Posterior cingulate gyrus (tissue), 11 donors: Measurements from ENCODE around the gene PLEKHO2.

Experiments
- DNase-seq, 10 donors: peaks; one replicate each; pipeline versions ENCODE4 v3.0.0 to v3.0.0-alpha.2; 2020 to 2021; ENCODE audit warnings: mixed read lengths in 3 of 10
- intact Hi-C: fragments of 100-400 bp; cut with DNase I; formaldehyde crosslinking; loops from one replicate; pipeline ENCODE4 v1.15.1; 2023

Gene PLEKHO2

DNA sequence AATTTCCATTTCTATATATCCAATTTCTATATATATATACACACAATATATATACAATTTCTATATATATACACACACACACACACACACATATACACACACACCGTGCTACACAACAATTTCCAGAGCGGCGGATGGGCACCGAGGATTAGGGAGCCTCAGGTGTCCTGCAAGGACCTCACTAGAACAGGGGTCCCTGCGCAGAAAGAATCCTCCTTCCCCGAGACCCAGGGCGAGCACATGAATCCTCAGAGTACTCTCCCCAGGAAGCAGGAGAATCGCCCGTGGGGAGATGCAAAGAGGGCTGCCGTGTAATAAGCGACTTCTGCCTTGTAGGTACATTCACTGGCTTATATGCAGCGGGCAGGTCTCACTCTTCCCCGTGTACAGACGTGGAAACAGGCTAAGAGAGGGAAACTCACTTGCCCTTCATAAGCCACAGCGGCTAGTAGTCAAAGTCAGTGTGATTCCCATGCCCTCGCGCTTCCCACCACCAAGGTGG, 16.7 kb upstream of the PLEKHO2 start:
- intact Hi-C loops = loop anchor here (5.0 kb wide), 1 partner anchor 82 kb away; no protein-coding TSS in a partner anchor
- no peak for DNase-seq

- intact Hi-C loops = loop anchor here (5.0 kb wide), 1 partner anchor 82 kb away; no protein-coding TSS in a partner anchor
- DNase-seq = peak; percentile 64 to 97 (median 86)
Observed at GRCh38 chr15:64825431-64826294, 16.1 kb upstream of the PLEKHO2 start, which contains the start of gene PIF1. TSS of gene PIF1 (minus strand) at chr15:64825647. CDS start at chr15:64824335, 1,312 bp downstream.

- intact Hi-C loops = loop anchor here (5.0 kb wide), 1 partner anchor 78 kb away; no protein-coding TSS in a partner anchor
- no peak for DNase-seq
Observed at GRCh38 chr15:64828985-64829384, 12.7 kb upstream of the PLEKHO2 start.

DNA sequence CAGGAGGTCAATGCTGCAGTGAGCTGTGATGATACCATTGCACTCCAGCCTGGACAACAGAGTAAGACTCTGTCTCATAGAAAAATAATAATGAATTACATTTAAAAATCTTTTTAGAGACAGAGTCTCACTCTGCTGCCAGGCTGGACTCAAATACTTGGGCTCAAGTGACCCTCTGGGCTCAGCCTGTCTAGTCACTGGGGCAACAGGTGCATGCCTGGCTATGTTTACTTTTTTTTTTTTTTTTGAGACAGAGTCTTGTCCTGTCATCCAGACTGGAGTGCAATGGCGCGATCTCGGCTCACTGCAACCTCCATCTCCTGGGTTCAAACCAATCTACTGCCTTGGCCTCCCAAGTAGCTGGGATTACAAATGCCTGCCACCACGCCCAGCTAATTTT, 8.0 kb upstream of the PLEKHO2 start:
- intact Hi-C loops = no loop called here
- no peak for DNase-seq

DNA sequence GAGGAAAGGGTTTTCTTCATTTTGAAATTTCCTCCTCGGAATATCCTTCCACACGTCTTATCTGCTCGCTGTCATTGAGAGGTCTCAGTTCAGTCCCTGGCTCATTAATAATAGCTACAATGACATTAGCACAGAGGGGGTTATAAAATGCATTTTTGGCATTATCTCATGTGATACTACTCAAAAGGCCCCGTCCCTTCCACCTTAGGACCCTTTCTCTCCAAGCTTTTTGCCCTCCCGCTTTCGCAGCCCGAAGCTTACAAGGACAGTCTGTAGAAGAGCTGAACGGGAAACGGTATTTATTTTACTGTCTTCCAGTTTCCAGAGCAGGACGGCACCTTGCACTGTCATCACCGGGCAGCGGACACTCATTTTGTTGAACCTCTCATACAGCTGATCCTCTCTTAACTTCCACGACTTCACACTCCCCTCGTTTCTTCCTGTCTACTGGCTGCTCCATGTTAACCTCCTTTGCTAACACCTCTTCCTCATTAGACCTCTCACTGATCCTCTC, 5.6 kb upstream of the PLEKHO2 start:
- intact Hi-C loops = no loop called here
- peak in 1 of 10 donors; percentile 52 for DNase-seq

DNA sequence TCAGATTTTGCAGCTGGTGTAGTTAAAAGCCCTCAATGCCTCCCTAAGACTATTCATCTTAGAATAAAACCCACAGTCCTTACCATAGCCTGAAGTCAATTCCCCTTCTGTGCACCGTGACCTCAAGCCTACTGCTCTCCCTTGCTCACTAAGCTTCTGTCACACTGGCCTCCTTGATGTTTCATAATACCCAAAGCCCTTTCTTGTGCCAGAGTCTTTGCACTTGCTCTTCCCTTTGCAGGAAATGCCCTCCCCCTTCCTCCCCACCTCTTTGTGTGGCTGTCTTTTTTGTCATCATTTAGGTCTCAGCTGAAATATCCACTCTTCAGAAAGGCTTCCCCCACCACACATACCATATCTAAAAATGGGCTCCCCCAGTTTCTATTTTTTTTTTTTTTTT, 4.2 kb upstream of the PLEKHO2 start:
- no peak for DNase-seq
- intact Hi-C loops = no loop called here

GRCh38 chr15:64841060-64841343, 713 bp upstream of the PLEKHO2 start:
- intact Hi-C loops = loop anchor here (2.0 to 5.0 kb wide), 2 partner anchors 16 to 56 kb away; no protein-coding TSS in a partner anchor
- no peak for DNase-seq

GRCh38 chr15:64842096-64842939, 603 bp downstream of the PLEKHO2 start:
- intact Hi-C loops = loop anchor here (5.0 kb wide), 1 partner anchor 55 kb away; no protein-coding TSS in a partner anchor
- peak in 1 of 10 donors; percentile 44 for DNase-seq

- DNase-seq = peak in 1 of 10 donors; percentile 57
- intact Hi-C loops = loop anchor here (5.0 kb wide), 1 partner anchor 54 kb away; no protein-coding TSS in a partner anchor
Observed at GRCh38 chr15:64842986-64843561, 1.4 kb downstream of the PLEKHO2 start.

GRCh38 chr15:64843991-64844390, 2.3 kb downstream of the PLEKHO2 start:
- intact Hi-C loops = loop anchor here (5.0 kb wide), 1 partner anchor 53 kb away; no protein-coding TSS in a partner anchor
- DNase-seq = peak in 1 of 10 donors; percentile 59

DNA sequence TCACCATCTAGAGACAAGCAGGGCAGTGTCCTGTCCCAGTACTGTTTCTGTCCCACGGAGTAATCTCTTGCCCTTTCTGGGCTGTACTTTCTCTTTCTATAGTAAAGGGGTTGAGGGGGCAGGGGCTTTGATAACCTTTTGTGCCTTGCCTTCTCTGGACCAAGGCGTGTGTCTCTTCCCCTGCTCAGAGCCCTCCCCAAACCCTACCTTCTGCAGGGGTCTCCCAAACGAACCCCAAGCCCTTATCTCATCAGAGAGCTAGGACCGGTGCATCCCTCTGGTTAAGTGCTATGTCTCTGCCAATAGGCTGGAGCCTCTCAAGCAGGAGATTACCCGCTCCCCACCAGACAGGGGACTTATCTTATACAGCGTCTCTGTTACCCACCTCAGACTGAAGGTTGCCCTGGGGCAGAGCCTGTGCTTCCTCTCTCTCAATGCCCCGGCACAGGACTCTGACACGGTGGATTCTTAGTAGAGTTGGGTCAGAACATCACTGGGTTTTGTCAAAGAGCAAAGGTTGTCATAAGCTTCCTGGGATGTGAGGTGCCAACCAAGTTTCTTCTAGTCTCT, 2.9 kb downstream of the PLEKHO2 start:
- intact Hi-C loops = loop anchor here (5.0 kb wide), 1 partner anchor 53 kb away; no protein-coding TSS in a partner anchor
- DNase-seq = peak in 1 of 10 donors; percentile 22

DNA sequence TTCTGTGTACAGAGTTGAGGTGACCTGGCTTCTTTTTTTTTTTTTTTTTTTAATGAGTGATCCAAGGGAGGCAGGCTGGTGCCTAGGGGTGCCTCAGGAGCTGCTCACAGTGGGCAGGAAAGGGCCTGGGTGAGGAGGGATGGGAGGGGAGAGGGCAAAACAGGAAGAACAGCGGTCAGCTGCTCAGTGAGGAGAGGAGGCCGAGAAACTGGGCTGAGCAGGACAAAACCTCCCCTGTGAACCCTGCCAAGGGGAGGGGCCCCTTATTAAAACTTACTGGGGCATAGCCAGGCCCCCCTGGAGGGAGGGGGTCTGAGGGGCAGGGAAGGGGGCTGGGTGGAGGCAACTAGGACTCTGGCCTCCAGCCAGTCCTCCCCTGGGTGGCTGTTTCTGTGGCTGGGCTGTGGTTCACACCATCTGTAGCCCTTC, 3.5 kb downstream of the PLEKHO2 start:
- intact Hi-C loops = no loop called here
- DNase-seq = peak in 4 of 10 donors; percentile 46 to 90 (median 68)

DNA sequence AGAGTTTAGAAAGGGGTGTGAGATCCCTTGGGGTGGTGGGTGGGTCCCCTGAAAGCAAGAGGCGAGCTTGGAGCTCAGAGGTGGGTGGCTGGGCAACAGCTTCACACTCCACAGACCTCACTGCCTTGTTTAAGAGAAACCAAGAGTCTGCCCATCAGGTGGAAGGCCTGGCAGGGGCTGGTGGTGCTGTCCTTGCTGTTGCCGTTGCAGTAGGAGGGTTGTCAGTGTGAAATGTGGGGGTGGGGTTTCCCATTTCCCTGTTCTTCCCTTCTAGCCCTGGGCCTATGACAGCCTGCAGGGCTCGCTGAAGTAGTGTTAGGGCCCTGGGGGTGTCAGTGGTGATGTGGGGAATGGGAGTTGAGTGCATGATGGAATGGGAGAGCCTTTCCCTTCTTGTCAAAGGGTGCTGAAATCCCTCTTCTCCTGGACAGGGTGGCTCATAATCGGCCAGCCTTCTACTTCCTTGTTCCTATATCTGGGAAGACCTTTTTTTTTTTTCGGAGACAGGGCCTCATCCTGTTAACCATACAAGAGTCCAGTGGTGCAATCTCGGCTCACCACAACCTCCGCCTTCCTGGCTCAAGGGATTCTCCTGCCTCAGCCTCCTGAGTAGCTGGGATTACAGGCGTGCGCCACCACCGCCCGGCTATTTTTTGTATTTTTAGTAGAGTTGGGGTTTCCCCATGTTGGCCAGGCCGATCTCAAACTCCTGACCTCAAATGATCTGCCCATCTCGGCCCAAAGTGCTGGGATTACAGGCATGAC, 4.3 kb downstream of the PLEKHO2 start:
- intact Hi-C loops = no loop called here
- peak in 1 of 10 donors; percentile 37 for DNase-seq

DNA sequence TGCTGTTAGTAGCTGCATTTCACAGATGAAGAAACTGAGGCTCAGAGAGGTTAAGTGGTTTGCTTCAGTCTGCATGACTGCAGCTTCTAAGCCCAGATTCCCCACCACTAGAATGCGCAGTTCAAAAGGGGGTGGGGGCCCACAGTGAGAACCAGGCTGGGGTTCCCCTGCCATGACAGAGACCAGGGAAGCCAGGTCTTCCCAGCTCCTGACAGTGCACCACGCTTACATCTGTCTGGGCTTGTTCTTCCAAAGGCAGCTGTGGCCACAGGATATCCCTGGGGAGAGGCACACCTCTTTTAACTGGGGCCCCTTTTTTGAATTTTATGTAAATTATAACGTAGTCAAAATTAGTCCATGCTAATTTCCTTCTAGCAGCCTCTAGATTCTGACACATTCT, 5.3 kb downstream of the PLEKHO2 start:
- intact Hi-C loops = no loop called here
- DNase-seq = peak in 1 of 10 donors; percentile 21

DNA sequence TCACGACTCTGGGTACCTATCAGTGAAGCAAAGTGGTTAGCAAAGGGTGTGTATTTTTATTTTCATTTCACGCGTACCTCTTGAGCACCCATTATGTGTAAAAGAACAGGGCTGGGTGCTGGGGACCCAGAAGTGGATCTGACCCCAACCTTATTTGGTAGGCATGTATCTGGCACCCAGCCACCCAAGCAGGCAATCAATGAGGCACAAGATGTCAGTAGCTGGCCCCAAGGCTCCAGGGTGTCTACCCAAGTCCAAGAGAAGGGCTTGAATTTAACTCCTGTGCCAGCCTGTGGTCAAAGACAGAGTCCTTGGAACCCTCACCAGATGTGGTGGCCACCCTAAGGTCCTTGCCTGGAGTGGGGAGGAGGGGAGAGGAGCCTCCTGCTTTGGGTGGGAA, 5.7 kb downstream of the PLEKHO2 start:
- DNase-seq = peak in 1 of 10 donors; percentile 25
- intact Hi-C loops = no loop called here

DNA sequence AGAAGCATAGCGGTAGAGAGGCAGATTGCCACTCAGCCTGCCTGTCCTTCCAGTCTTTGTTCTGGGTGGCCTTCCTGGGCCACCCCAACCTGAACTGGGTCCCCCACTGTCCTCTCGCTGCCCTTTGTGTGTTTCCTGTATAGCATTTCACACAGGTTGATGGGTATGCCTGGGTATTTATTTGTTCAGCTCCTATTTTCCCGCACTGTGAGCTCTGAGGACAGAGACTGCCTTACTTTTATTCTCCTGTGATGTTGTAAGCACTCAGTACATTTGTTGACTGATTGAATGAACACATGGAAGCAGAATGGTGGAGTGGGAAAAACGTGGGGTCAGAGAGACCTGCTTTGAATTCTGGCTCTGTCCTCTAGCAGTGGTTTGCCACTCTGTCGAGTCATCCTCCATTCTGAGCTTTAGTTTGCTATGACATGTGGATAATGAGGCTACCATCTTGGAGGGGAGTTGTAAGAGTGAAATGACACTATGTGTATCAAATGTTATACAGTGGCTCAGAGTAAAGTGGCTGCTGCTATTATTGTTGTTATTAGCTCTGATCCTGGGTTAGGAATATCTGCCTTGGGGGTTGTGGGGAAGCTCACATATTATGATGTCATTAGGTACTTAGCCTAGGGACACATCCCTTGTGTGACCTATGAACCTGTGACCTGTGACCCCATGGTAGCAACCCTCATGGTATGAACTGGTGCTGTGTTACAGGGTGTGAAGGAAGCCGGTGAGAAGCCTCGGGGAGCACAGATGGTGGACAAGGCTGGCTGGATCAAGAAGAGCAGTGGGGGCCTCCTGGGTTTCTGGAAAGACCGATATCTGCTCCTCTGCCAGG, 6.4 kb downstream of the PLEKHO2 start:
- intact Hi-C loops = no loop called here

GRCh38 chr15:64850778-64851502, 9.2 kb downstream of the PLEKHO2 start:
- DNase-seq = peak in 1 of 10 donors; percentile 16
- intact Hi-C loops = no loop called here

More for the DNA sequence above, 6.4 kb downstream of the PLEKHO2 start:
- no peak for DNase-seq
